ENCODE measurements around the gene TFF2. TPM values are rescaled to one million over a fixed set of nuclear protein-coding genes. Genes with fewer than 3 reads are reported as not detected.

TFF2 gene
- total RNA-seq, 1 experiment from 2014 or later: not detected

DNA sequence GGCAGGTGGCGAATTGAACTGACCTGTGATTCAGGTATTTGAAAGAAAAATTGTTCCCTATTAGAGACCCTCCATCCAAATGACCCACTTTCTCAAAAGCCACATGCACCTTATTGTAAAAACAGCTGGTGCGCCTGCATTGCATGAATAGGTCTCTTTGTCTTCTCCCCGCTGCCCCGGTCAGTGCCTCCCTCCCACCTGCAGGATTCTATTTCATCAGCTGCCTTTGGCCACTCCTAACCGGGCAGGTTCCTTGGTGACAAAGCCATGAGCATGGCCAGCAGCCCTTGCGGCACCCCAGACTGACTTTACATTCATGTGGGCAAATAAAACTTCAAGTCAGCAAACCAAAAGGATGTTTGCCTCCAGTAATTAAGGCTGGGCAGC, 38.6 kb upstream of the TFF2 start:
- DNase-seq: peak; percentile 78

DNA sequence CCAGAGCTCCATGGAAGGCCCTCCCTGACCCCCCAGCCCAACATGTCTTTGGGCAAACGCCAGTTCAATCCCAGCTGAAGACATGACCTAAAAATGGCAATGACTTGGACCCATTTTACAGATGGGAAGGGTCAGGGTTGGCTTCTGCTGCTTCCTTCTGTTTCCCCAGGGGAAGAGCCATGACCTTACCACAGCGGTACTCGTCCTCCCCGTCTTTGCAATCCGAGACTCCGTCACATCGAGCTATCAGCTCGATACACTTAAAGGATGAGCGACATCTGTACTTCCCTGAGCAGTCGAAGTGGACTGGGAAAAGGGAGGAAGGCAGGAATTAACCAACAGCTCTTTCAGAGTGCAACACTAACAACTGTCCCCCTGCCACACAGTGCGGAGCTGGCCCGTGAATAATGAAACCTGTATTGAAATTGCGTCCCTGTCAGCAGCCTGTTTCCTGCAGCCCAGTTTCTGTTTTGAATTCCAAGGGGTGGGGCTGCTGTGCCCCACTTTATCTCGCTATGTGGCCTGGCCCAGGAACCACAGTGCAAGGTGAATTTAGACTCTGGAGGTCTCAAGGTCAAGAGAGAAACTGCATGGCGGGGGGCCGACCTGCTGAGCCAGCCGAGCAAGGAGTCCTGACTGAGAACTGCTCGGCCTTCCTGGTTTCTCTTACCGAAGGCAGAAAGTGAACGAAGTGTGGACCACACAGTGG, 38.1 kb upstream of the TFF2 start:
- DNase-seq: peak; percentile 67
- peak overlapping the region; percentile 92 for H3K27ac Mint-ChIP-seq (ENCODE audit: unreplicated experiment)
- intact Hi-C loops (cut with micrococcal nuclease; ENCODE audit: unreplicated experiment): loop anchor here (10.0 kb wide), 1 partner anchor 46 kb away; no protein-coding TSS in a partner anchor
- peaks cover 9% of the 10 kb centered on the region for H3K36me3 Mint-ChIP-seq (ENCODE audit: insufficient read depth, unreplicated experiment)
- TF ChIP-seq, protein P1, sequence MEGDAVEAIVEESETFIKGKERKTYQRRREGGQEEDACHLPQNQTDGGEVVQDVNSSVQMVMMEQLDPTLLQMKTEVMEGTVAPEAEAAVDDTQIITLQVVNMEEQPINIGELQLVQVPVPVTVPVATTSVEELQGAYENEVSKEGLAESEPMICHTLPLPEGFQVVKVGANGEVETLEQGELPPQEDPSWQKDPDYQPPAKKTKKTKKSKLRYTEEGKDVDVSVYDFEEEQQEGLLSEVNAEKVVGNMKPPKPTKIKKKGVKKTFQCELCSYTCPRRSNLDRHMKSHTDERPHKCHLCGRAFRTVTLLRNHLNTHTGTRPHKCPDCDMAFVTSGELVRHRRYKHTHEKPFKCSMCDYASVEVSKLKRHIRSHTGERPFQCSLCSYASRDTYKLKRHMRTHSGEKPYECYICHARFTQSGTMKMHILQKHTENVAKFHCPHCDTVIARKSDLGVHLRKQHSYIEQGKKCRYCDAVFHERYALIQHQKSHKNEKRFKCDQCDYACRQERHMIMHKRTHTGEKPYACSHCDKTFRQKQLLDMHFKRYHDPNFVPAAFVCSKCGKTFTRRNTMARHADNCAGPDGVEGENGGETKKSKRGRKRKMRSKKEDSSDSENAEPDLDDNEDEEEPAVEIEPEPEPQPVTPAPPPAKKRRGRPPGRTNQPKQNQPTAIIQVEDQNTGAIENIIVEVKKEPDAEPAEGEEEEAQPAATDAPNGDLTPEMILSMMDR (IDR thresholded peaks at IDR 0.05; ENCODE audit: unreplicated experiment): no peak
- TSS peak; percentile 40 for BruUV-seq (replicated peaks)
- peaks cover 56% of the 10 kb centered on the region for H3K4me1 Mint-ChIP-seq (ENCODE audit: low read depth, unreplicated experiment)
- H3K4me3 Mint-ChIP-seq (ENCODE audit: low read depth, unreplicated experiment): peak overlapping the region; percentile 55
- CTCF ChIA-PET: interaction anchor here (0.9 to 1.1 kb wide), 2 partner anchors 23 to 244 kb away, joined by 3 to 4 read pairs; no protein-coding TSS in a partner anchor
- no peaks in the 10 kb centered on the region for H3K27me3 Mint-ChIP-seq (ENCODE audit: unreplicated experiment)
- H3K9me3 Mint-ChIP-seq (ENCODE audit: low read depth, unreplicated experiment): no peaks in the 10 kb centered on the region

More for the DNA sequence above, 38.6 kb upstream of the TFF2 start:
- Mint-ChIP-seq H3K4me1 (ENCODE audit: low read depth, unreplicated experiment) (peaks cover 56% of the 10 kb centered on the region), H3K36me3 (ENCODE audit: insufficient read depth, unreplicated experiment) (peaks cover 9% of the 10 kb centered on the region), H3K27me3 (ENCODE audit: unreplicated experiment) (no peaks in the 10 kb centered on the region), H3K4me3 (ENCODE audit: low read depth, unreplicated experiment) (peak overlapping the region; percentile 55), H3K27ac (ENCODE audit: unreplicated experiment) (peak overlapping the region; percentile 92), H3K9me3 (ENCODE audit: low read depth, unreplicated experiment) (no peaks in the 10 kb centered on the region)
- TF ChIP-seq, protein P1 (IDR thresholded peaks at IDR 0.05; ENCODE audit: unreplicated experiment): no peak
- CTCF ChIA-PET: interaction anchor here (0.6 to 1.1 kb wide), 3 partner anchors 22 to 244 kb away, joined by 3 to 4 read pairs (median 3); no protein-coding TSS in a partner anchor
- intact Hi-C loops (cut with micrococcal nuclease; ENCODE audit: unreplicated experiment): loop anchor here (10.0 kb wide), 1 partner anchor 45 kb away; no protein-coding TSS in a partner anchor
- TSS peak; percentile 58 for BruUV-seq (replicated peaks)

DNA sequence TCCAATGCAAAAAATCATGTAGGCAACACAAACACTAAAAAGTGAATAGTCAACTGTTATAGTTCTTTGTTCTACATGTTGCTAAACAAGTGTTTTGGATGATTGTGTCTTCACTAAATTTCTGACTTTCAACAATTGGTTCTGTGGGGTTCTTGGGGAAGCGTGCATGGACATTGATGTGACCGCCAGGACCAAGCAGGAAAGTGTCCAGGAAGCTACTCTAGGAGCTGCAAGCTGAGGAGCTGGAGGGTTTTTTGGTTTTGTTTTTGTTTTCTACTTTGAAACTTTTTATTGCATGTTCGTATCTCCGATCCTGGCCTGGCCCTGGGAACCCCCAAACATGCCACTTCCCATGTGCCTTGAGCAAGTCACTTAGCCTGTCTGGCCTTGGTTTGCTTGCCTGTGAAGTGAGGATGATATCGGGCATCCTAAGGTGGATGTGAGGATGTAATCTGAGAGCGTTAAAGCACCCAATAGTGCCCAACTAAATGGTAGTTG, 37.1 kb upstream of the TFF2 start:
- intact Hi-C loops (cut with micrococcal nuclease; ENCODE audit: unreplicated experiment): loop anchor here (10.0 kb wide), 1 partner anchor 47 kb away; no protein-coding TSS in a partner anchor
- H3K27me3 Mint-ChIP-seq (ENCODE audit: unreplicated experiment): no peaks in the 10 kb centered on the region
- peaks cover 9% of the 10 kb centered on the region for H3K36me3 Mint-ChIP-seq (ENCODE audit: insufficient read depth, unreplicated experiment)
- TF ChIP-seq, protein P1 (IDR thresholded peaks at IDR 0.05; ENCODE audit: unreplicated experiment): no peak
- DNase-seq: no peak
- peak overlapping the region; percentile 2 for H3K27ac Mint-ChIP-seq (ENCODE audit: unreplicated experiment)
- peaks cover 56% of the 10 kb centered on the region for H3K4me1 Mint-ChIP-seq (ENCODE audit: low read depth, unreplicated experiment)
- no peak overlapping the region for H3K4me3 Mint-ChIP-seq (ENCODE audit: low read depth, unreplicated experiment)
- no TSS peak for BruUV-seq (replicated peaks)
- H3K9me3 Mint-ChIP-seq (ENCODE audit: low read depth, unreplicated experiment): no peaks in the 10 kb centered on the region
- CTCF ChIA-PET: interaction anchor here (0.6 kb wide), 1 partner anchor 64 kb away, joined by 6 read pairs; no protein-coding TSS in a partner anchor

DNA sequence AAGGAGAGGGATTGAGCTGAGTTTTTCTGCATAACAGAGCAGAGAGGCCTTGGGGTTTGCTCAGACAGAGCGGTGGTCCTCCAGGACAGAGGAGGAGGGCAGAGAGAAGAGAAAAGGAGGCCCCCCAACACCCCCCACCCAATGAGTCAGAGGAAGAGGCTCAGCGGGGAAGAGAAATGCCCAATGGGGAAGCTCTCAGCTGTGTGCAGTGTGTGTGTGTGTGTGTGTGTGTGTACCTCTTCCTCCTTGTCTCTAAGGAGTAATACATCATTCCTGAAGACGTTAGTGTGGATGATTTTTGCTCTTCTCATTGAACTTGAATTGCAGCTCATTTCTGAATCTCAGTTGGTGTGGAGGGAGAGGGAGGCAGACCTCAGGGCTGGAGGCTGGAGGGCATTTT, 36.4 kb upstream of the TFF2 start:
- Mint-ChIP-seq H3K27me3 (ENCODE audit: unreplicated experiment) (no peaks in the 10 kb centered on the region), H3K36me3 (ENCODE audit: insufficient read depth, unreplicated experiment) (peaks cover 9% of the 10 kb centered on the region), H3K9me3 (ENCODE audit: low read depth, unreplicated experiment) (no peaks in the 10 kb centered on the region), H3K4me3 (ENCODE audit: low read depth, unreplicated experiment) (no peak overlapping the region), H3K27ac (ENCODE audit: unreplicated experiment) (peak overlapping the region; percentile 10), H3K4me1 (ENCODE audit: low read depth, unreplicated experiment) (peaks cover 56% of the 10 kb centered on the region)
- intact Hi-C loops (cut with micrococcal nuclease; ENCODE audit: unreplicated experiment): loop anchor here (10.0 kb wide), 1 partner anchor 48 kb away; no protein-coding TSS in a partner anchor
- TF ChIP-seq, protein P1 (IDR thresholded peaks at IDR 0.05; ENCODE audit: unreplicated experiment): no peak
- no TSS peak for BruUV-seq (replicated peaks)
- no peak for DNase-seq
- CTCF ChIA-PET: interaction anchor here (0.6 kb wide), 1 partner anchor 63 kb away, joined by 6 read pairs; no protein-coding TSS in a partner anchor

Data from Calu3 (cell line).